HEK293 (cell line): ENCODE data around the gene ATP6V0A1.

Experiments
- GLI2 ChIP-seq: fragments of 450-650 bp; formaldehyde crosslinking; IDR thresholded peaks from 2 replicates; pipeline ENCODE4; 2017; ENCODE audit warnings: missing biosample characterization, missing genetic modification characterization, low read depth, borderline replicate concordance
- PRDM1 ChIP-seq: fragments of 450-650 bp; formaldehyde crosslinking; IDR thresholded peaks from 2 replicates; pipeline ENCODE4; 2016; ENCODE audit warnings: missing biosample characterization, missing genetic modification characterization
- YY1 ChIP-seq: fragments of 450-650 bp; formaldehyde crosslinking; IDR thresholded peaks from 2 replicates; pipeline ENCODE4 v1.5.1; 2018; ENCODE audit warnings: missing biosample characterization, missing genetic modification characterization
- ZNF274 ChIP-seq, 2 experiments: fragments of 200-500 bp in 1 of 2; fragments of 450-650 bp in 1 of 2; sonication (Bioruptor generic) in 1 of 2; formaldehyde crosslinking in 1 of 2; IDR thresholded peaks; 2 replicates each; pipeline versions ENCODE4 v1.5.1 to v1.6.1; 2014 to 2016; ENCODE audit warnings: borderline replicate concordance in 1 of 2, inconsistent platforms in 1 of 2, low read length in 1 of 2, missing biosample characterization in 1 of 2, missing genetic modification characterization in 1 of 2
- ZNF530 ChIP-seq: fragments of 450-650 bp; formaldehyde crosslinking; IDR thresholded peaks from 2 replicates; pipeline ENCODE4 v1.5.1; 2016; ENCODE audit warnings: low read depth, missing biosample characterization, missing genetic modification characterization
- ZNF560 ChIP-seq: fragments of 450-650 bp; formaldehyde crosslinking; IDR thresholded peaks from 2 replicates; pipeline ENCODE4 v1.5.1; 2017; ENCODE audit warnings: missing biosample characterization, missing genetic modification characterization, borderline replicate concordance
- ZNF629 ChIP-seq: fragments of 450-650 bp; formaldehyde crosslinking; IDR thresholded peaks from 2 replicates; pipeline ENCODE4 v1.5.1; 2017; ENCODE audit warnings: missing biosample characterization, missing genetic modification characterization
- TF ChIP-seq, protein P1 (sequence below): fragments of 450-650 bp; formaldehyde crosslinking; IDR thresholded peaks from 2 replicates; pipeline ENCODE4 v1.5.1; 2016; ENCODE audit warnings: missing biosample characterization, missing genetic modification characterization

DNA sequence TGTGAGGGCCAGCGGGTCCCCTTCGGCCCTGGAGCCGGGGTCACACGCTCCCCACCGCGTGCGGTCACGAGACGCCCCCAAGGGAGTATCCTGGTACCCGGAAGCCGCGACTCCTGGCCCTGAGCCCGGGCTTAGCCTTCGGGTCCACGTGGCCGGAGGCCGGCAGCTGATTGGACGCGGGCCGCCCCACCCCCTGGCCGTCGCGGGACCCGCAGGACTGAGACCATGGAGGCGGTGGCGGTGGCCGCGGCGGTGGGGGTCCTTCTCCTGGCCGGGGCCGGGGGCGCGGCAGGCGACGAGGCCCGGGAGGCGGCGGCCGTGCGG is 77.3 kb downstream of the ATP6V0A1 start, which contains the start of gene NAGLU:
- TF ChIP-seq ZNF629, result no peak; the same call in 1 of the 2 replicates
- TF ChIP-seq, protein P1, sequence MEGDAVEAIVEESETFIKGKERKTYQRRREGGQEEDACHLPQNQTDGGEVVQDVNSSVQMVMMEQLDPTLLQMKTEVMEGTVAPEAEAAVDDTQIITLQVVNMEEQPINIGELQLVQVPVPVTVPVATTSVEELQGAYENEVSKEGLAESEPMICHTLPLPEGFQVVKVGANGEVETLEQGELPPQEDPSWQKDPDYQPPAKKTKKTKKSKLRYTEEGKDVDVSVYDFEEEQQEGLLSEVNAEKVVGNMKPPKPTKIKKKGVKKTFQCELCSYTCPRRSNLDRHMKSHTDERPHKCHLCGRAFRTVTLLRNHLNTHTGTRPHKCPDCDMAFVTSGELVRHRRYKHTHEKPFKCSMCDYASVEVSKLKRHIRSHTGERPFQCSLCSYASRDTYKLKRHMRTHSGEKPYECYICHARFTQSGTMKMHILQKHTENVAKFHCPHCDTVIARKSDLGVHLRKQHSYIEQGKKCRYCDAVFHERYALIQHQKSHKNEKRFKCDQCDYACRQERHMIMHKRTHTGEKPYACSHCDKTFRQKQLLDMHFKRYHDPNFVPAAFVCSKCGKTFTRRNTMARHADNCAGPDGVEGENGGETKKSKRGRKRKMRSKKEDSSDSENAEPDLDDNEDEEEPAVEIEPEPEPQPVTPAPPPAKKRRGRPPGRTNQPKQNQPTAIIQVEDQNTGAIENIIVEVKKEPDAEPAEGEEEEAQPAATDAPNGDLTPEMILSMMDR (tag by site-specific recombination), result no peak
- no peak for TF ChIP-seq GLI2 (tag by site-specific recombination)
- no peak for TF ChIP-seq PRDM1 (tag by site-specific recombination)
- no peak for TF ChIP-seq ZNF560
- no peak for TF ChIP-seq ZNF274 (IDR thresholded peaks at IDR 0.05; ENCODE audit: low read length)
- TF ChIP-seq ZNF274 (tag by site-specific recombination; IDR thresholded peaks at IDR 0.05; ENCODE audit: borderline replicate concordance), result no peak
- no peak for TF ChIP-seq ZNF530 (tag by site-specific recombination)
- TF ChIP-seq YY1 (tag by site-specific recombination), result no peak
